SIG-M5 treated with dmso at 0.1 percent for 504 hours (cell line): ENCODE data around the gene CCDC144A.
"Not testable (repeated sequence)": the region's sequence is repeated elsewhere in the genome, so short reads cannot be mapped to it uniquely, and the experiment has no call there.

ENCODE experiments used
- DNase-seq: peaks from one replicate; lab custom pipeline; 2025; ENCODE audit not compliant: unreplicated experiment; lab: John Stamatoyannopoulos, UW

The CCDC144A gene, protein sequence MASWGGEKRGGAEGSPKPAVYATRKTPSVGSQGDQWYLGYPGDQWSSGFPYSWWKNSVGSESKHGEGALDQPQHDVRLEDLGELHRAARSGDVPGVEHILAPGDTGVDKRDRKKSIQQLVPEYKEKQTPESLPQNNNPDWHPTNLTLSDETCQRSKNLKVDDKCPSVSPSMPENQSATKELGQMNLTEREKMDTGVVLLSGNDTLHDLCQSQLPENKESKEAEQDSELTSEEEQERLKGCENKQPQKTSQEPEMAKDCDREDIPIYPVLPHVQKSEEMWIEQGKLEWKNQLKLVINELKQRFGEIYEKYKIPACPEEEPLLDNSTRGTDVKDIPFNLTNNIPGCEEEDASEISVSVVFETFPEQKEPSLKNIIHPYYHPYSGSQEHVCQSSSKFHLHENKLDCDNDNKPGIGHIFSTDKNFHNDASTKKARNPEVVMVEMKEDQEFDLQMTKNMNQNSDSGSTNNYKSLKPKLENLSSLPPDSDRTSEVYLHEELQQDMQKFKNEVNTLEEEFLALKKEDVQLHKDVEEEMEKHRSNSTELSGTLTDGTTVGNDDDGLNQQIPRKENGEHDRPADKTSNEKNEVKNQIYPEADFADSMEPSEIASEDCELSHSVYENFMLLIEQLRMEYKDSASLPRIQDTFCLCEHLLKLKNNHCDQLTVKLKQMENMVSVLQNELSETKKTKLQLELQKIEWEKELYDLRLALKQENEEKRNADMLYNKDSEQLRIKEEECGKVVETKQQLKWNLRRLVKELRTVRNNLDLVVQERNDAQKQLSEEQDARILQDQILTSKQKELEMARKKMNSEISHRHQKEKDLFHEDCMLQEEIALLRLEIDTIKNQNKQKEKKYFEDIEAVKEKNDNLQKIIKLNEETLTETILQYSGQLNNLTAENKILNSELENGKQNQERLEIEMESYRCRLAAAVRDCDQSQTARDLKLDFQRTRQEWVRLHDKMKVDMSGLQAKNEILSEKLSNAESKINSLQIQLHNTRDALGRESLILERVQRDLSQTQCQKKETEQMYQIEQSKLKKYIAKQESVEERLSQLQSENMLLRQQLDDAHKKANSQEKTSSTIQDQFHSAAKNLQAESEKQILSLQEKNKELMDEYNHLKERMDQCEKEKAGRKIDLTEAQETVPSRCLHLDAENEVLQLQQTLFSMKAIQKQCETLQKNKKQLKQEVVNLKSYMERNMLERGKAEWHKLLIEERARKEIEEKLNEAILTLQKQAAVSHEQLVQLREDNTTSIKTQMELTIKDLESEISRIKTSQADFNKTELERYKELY (N-terminal part only)

DNA sequence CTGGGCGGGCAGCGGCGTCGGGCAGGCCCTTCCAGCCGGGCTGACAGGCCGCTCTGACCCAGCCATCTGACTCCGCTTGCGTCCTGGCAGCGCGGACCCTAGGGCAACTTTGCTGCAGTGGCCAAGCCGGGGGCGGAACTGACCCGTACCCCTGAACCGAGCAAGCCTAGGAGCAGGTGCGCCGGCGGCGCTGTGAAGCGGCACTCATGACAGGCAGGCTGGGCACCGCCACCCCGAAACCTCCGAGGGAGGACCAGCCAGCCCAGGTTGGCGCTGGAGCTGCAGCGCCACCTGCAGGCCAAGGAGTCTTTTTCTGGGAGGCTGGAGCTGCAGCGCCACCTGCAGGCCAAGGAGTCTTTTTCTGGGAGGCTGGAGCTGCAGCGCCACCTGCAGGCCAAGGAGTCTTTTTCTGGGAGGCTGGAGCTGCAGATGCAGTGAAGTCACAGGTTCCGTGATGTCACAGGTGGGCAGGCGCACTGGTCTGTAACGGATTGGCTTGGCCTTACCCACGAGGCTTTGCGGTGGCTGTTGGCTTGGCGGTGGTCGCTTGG lies at the start of gene CCDC144A:
Gene CCDC144A, plus strand, starts transcription at position 511 of the 551 bp plus-strand sequence. CDS start 160 bp downstream, outside the sequence.
- DNase-seq, result not testable (repeated sequence)

DNA sequence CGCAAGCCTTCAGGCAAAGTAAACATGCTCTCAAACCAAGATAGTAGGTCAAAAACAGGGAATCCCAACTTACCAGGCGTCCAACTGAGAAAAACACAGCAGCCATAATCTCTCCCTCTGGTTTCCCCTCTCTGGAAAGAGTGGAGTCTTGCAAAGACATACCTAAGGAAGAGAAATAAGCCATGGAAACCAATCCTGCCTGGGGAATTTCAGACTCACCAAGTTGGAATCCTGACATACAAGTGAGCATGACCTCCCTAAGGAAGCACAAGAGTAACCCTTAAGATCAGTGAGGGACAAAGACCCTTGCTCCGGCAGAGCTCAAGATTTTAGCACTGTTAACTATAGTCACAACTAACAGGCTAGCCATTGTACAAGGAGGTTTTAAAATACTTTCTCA lies 40.5 kb upstream of the CCDC144A start:
- no peak for DNase-seq

DNA sequence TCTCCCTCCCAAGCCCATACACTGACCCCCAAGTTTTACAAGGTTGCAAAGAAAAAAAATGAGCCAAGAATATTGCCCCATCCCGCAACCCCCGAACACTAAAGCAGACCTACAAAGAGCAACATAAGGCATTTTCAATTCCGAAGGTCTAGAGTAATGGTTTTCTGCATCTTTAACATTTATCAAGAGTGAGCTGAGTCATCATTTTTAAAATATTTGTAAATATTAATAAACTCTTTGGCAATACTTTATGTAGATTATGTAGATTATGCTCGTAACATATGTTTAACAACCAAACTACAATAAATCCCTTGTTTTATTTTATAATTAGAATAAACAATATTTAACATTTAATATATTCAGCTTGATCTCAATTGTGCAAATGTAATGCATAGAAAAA lies 37.8 kb upstream of the CCDC144A start:
- DNase-seq, result no peak

DNA sequence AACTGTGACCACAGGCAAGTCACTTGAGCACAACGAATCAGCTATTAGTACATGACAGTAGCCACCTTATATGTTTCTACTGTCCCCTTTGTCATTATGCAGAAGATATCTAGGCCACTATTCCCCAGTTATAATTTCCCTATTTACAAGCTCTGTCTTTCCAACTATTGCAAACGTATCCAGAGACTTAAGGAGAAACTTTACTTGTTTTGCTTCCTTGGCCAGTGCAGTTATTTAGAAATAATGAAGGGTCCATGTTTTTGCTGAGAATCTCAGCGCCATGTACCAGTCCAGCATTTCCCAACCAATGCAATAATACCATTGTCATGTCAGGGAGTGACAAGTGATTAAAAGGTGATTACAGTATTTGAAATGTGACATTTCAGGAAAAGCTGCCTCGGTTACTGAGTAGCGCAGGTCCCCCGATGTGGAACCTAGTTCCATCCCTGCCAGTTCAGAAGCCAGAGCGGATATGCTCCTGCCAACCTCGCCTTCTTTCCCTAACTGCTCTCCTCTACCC lies 37.1 kb upstream of the CCDC144A start:
- no peak for DNase-seq

DNA sequence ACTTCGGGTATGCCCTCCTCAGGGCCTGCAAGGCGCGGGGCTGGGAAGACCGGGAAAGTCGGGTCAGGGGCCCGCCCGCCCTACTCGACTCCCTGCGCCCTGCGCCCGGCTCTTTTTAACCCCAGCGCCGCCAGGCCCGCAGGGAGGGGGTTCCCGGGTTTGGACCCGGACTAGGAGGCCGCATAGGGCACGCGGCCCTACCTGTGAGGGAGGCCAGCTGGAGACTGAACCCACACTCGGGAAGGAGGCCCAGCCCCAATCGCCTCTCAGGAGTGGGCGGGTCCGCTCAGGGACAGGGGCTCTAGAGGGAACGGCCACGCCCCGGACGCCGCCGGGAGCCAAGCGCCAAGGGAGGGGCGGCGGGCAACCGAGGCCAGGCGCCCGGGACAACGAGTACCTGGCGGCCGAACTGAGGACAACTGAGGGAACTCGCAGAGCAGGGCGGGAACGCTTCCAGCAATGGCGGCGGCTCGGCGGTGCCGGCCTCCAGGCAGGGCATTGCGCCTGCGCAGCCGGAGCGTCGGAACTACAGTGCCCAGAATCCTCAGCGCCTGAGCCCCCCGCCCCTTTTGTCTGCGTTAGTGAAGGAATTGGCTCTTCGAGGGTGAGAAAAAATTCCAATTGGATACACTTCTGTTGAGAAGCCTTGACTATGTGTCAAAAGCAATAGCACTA lies 36.5 kb upstream of the CCDC144A start, which contains the start of gene ZNF624:
Gene ZNF624, minus strand, starts transcription at position 484 of the 675 bp plus-strand sequence.
- DNase-seq, result peak; percentile 81

DNA sequence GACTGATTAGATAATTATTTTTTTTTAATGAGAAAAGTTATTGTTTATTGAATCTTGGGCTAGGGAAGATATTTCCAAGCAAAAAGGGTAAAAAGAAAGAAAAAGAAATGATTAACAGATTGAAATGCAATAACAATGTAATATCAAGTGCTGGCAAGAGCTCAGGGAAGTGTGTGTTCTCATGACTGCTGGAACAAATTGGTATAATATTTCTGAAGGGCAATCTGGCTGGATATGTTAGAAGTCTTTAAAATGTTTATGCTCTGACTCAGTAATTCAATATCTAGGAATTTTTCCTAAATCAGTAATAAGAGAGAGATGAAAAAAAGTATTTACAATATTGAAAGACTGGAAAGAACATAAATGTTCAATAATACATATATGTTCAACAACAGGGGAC lies 28.8 kb upstream of the CCDC144A start:
- DNase-seq, result no peak

DNA sequence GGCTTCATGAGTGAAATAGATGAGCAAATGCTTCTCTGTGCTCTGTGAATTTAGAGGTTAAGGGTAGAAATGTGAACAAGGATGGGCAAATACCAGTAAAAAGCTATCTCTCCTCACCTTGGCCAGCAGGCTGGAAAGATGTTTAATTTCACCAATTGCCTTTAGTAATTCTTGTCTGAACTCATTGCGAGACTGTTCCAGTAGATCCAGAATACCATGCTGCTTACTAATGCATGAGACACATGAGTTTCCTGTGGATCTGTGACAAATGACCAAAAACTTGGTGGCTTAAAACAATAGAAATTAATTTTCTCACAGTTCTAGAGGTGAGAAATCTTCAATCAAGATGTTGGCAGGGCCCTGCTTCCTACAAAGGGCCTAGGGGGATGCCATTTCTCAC lies 27.1 kb upstream of the CCDC144A start:
- DNase-seq, result no peak

DNA sequence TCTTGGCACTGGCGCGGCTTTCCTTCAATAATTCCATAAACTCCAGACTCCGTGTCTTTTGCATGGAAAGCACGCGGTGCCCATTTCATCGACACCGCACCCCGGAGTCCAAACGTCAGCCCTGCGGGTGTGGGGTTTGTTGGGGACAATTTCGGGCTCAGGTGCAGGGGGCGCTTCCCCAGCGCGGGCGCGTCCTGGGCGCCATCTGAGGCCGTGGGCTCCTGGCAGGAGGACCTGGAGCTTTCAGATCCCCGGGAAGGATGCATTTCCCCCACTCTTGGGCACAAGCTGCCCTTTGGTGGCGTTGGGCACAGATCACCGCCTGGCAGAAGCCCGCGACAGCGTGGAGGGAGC lies 23.5 kb upstream of the CCDC144A start:
- not testable (repeated sequence) for DNase-seq

DNA sequence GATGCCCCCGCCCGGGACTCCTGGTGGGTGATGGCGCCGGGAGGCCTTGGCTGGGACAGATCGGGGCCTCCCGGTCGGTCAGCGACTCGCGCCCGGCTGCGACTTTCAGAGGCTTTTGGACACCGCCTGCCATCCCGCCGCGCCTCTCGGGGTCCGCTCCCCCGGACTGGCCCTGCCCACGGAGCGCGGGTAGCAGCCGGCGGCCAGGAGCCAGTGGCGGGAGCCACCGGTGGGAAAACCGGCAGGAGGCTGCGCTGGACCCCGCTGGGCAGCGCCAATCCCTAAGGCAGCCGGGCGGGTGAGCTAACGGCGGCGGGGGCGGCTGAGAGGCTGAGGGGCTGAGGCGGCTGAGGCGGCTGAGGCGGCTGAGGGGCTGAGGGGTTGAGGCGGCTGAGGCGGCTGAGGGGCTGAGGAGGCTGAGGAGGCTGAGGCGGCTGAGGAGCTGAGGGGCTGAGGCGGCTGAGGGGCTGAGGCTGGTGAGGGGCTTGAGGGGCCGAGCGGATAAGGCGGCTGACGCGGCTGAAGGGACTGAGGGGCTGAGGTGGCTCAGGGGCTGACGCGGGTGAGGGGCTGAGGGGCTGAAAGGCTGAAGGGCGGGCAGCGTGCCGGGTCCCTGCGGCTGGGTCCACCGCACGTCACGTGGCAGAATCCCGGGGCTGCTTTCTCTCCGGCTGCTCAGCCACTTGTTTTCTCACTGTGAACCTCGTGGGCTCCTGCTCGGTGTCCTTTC lies 23.0 kb upstream of the CCDC144A start:
- DNase-seq, result not testable (repeated sequence)

DNA sequence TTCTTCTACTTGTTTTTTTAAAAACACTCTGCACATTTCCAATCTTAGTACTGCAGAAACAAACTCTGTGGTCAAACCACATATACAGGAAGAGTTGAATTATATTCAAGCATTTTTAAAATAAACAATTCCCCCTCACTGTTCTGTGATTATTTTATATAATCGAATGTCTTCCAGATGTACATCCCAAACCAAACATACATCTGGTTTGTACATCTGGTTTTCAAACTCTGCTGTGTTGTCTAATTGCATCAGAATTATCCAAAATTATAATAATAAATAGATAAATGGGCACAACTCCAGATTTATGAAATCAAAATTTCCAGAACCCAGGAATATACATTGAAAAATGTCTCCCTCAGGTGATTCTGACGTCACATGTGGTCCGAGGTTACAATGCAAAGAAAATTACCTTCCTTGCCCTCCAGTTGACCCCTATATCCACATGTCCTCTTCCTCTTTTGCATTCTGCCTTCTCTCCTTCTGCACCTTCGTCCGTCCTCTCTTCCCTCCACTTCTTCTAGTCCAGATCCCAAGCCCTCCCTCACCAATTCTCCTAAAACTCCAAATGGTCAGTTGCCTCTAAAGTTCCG lies 13.3 kb upstream of the CCDC144A start:
- no peak for DNase-seq

DNA sequence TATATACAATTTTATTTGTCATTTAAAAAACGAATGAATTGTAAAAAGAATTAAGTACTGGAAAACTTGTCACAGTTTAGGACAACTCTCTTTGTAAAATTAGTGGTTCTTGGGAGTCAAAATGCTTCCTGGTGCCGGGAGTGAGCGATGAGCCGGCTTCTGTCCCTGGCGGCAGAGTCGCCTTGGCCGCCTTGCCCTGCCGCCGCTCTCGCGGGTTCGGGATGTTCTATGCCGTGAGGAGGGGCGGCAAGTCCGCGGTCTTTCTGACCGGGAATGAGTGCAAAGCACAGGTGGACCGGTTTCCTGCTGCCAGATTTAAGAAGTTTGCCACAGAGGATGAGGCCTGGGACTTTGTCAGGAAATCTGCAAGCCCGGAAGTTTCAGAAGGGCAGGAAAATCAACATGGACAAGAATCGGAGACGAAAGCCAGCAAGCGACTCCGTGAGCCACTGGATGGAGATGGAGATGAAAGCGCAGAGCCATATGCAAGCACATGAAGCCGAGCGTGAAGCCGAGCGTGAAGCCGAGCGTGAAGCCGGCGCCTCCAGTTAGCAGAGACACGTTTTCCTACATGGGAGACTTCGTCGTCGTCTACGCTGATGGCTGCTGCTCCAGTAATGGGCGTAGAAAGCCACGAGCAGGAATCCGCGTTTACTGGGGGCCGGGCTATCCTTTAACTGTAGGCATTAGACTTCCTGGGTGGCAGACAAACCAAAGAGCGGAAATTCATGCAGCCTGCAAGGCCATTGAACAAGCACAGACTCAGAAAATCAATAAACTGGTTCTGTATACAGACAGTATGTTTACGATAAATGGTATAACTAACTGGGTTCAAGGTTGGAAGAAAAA lies 6.5 kb upstream of the CCDC144A start:
- not testable (repeated sequence) for DNase-seq

DNA sequence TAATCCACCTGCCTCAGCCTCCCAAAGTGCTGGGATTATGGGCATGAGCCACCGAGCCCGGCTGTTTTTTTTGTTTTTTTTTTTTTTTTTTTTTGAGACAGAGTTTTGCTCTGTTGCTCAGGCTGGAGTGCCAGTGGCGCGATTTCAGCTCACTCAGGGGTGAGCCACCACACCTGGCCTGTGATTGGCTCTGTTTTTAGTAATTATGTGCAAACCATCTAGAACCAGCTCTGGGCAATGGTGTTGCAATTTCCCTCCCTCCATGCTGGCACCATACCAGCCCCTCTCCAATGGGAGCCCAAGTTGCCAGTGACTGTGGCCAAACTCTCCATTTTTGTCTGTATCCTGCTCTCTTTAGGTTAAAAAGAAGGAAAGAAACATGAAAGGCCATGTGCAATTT lies 4.0 kb upstream of the CCDC144A start:
- DNase-seq, result not testable (repeated sequence)

DNA sequence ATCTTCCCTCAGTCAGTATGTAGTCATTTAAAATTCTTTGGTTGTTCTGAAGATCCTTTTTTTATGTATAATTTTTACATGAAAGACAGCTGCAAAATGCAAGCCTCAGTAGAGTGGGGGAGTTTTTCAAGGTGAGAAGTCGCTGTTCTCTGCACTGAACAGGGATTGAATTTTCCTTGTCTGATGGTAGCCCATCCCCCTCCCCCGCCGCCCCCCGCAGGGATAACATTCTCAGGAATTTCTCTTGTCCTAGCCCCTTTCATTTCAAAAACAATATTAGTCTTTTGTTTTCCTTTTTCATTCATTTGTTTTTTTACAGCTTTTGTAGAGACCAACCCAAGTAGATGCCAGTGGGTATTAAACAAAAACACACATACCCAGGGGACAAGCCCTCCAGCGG lies 2.9 kb upstream of the CCDC144A start:
- not testable (repeated sequence) for DNase-seq

DNA sequence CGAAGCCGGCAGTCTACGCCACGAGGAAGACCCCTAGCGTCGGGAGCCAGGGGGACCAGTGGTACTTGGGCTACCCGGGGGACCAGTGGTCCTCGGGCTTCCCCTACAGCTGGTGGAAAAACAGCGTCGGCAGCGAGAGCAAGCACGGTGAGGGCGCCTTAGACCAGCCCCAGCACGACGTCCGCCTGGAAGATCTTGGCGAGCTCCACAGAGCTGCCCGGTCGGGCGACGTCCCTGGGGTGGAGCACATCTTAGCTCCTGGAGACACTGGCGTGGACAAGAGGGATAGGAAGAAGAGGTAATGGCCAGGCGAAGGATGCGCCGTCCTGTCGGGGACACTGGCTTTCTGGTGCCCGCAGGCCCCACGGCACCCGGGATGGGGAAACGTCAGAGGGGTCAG lies 406 bp downstream of the CCDC144A start:
- DNase-seq, result not testable (repeated sequence)

DNA sequence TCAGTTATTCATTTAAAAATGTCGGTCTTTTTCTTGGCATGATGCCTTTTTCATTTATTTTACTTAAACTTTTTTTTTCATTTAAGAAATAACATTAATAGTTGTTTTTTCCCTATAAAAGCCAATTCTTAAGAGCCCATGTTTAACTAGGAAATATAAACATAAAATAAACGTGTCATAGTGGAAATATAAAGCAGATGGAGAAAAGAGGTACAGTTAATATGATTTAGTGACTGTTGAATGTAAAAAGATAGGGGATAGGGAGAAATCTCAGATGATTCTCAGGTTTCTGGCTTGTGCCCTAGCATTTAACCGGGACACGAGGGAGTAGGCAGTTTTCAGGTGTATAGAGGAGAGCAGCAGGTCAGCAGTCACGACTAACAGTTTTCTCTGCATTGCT lies 7.6 kb downstream of the CCDC144A start:
- DNase-seq, result not testable (repeated sequence)

DNA sequence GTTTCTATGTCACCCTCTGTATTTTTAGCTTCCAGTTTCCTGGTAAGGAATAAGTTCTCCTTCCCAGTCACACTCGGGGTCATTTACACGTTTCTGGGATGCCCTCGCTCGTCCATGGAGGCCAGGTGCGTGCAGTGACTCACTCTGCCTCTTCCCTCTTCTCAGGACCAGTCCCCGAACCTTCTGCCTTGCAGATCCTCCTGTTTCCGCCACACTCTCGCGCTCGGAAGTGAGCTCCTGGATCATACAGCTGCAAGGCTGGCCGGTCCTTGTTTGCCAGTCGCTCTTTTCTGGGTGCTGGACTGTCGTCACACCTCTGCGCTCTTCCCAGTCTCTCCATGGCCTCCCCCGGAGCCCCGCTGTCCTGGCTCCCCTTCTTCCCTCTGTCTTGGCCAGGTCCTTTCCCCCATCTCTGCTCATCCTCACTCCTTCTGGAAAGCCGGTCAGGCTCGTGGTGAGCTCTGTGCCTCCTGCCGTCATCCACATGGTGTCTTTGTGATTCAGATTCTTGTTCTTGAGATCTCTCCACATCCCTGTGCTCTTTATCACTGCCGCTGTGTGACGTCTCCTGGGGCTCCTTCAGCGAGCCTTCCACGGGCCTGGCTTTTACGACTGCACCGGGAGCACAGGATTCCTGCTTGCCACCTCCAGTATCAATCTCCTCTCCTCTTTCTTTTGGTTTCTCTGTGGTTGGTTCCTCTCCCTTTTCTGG lies 55.6 kb downstream of the CCDC144A start:
- DNase-seq, result not testable (repeated sequence)

DNA sequence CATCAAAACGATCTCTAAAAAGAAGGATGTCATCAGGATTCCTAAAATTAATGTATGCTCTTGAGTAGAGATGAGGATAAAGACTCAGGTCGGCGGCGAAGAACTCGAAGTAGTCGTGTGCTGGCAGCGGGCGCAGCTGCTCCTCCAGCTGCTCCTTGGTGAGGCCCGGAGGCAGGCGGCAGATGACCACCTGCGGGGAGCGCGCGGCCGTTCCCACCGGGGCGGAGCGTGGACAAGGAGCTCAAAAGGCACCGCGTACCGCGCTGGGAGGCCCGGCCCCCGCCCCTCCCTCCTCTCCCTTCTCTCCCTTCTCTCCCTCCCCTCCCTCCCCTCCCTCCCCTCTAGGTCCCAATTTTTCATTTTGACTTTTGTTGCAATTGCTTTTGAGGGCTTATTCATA lies 56.5 kb downstream of the CCDC144A start:
- DNase-seq, result not testable (repeated sequence)
